SK-N-SH treated with all-trans-retinoic acid at 6 μM for 48 hours (cell line): ENCODE measurements around the gene IFNAR2.

Experiments
- CSDC2 ChIP-seq: fragments of 250-450 bp; sonication (Bioruptor Pico); IDR thresholded peaks from 2 replicates; pipeline ENCODE4 v1.5.0; 2020; ENCODE audit warnings: mild to moderate bottlenecking, moderate library complexity
- OSR1 ChIP-seq: fragments of 250-450 bp; sonication (Bioruptor Pico); IDR thresholded peaks from 2 replicates; pipeline ENCODE4 v1.8.0; 2022; ENCODE audit warnings: moderate library complexity, mild to moderate bottlenecking, inconsistent platforms
- TSHZ2 ChIP-seq: fragments of 250-450 bp; sonication (Bioruptor Pico); IDR thresholded peaks from 2 replicates; pipeline ENCODE4 v1.5.0; 2020; ENCODE audit warnings: mild to moderate bottlenecking, moderate library complexity
- ZNF8 ChIP-seq: fragments of 450-650 bp; formaldehyde crosslinking; IDR thresholded peaks from 2 replicates; pipeline ENCODE4 v1.5.0; 2020; ENCODE audit warnings: mild to moderate bottlenecking, moderate library complexity

DNA sequence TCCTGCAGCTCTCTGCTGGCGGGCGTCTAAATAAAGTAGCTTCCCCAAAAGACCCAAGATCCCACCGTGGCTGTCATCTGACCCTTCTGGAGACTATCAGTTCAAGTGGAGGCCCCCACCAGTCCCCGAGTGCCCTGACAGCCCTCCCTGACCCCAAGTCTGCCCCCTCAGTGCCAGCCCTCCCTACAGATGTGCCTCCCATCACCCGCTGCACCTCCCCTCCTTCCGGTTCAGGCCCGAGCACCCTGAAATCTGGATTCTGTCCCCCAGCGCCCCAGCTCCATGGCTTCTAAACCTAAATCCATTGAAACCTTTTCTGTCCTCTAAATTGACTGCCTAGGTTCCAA, 37.0 kb downstream of the IFNAR2 start:
- TF ChIP-seq OSR1 (CRISPR knock-in tag): no peak
- TF ChIP-seq TSHZ2 (CRISPR knock-in tag): no peak
- no peak for TF ChIP-seq ZNF8 (CRISPR knock-in tag)
- TF ChIP-seq CSDC2 (CRISPR knock-in tag): no peak
